ENCODE results near the gene PSMG3. TPM values are rescaled to one million over a fixed set of nuclear protein-coding genes. Genes with fewer than 3 reads are reported as not detected.

PSMG3 gene
- total RNA-seq, 1 donor from 2014 or later = 11.2 TPM

DNA sequence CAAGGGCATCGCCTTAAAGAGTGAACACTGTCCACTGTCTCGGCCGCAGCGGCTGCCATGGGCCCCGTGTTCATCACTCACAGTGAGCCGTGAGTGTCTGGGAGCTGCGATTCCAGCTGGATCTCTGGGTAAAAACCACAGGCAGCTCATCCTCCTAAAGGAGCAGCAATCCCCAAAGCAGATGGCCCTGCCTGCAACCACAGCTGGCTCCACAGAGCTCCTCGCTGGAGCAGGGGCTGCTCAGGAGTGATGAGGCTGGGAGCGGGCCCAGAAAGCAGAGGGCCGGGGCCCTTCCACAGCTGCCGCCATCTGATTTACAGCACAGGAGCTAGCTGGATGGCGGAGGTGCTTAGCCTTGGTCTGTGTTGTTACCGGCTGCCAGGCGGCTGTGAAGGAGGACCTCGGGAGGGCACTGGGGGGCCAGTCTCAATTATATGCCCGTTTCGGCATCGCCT is 7.2 kb downstream of the PSMG3 start:
- no peak for DNase-seq
- no peak overlapping the region for H3K4me3 ChIP-seq
- no peaks in the 10 kb centered on the region for H3K9me3 ChIP-seq (replicated peaks)
- intact Hi-C loops (cut with micrococcal nuclease) = no loop called here
- H3K36me3 ChIP-seq = peaks cover 13% of the 10 kb centered on the region
- peaks cover 11% of the 10 kb centered on the region for H3K27me3 ChIP-seq (ENCODE audit: low read depth)
- peaks cover 12% of the 10 kb centered on the region for H3K4me1 ChIP-seq
- no peak overlapping the region for H3K27ac ChIP-seq (replicated peaks)
- TF ChIP-seq, protein P1, sequence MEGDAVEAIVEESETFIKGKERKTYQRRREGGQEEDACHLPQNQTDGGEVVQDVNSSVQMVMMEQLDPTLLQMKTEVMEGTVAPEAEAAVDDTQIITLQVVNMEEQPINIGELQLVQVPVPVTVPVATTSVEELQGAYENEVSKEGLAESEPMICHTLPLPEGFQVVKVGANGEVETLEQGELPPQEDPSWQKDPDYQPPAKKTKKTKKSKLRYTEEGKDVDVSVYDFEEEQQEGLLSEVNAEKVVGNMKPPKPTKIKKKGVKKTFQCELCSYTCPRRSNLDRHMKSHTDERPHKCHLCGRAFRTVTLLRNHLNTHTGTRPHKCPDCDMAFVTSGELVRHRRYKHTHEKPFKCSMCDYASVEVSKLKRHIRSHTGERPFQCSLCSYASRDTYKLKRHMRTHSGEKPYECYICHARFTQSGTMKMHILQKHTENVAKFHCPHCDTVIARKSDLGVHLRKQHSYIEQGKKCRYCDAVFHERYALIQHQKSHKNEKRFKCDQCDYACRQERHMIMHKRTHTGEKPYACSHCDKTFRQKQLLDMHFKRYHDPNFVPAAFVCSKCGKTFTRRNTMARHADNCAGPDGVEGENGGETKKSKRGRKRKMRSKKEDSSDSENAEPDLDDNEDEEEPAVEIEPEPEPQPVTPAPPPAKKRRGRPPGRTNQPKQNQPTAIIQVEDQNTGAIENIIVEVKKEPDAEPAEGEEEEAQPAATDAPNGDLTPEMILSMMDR (IDR thresholded peaks at IDR 0.05; ENCODE audit: borderline replicate concordance) = no peak

DNA sequence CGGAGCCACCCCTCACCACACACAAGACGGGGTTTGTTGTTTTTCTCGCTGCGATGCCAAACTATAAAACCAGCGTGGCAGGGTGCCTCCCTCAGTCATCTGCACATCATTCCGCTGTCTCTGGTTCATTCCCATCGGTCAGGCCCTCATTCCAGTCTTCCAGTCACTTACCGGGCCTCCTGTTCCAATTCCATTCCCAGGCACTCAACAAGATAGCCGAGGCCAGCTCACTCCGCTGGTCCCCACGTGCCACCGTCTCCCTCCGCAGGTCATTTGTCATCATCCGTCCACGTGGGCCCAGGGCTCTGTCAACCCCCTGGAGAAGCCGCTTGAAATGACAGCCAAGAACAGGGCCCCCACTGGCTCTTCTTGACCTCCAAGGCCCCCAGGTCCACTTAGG is 7.7 kb downstream of the PSMG3 start:
- peaks cover 8% of the 10 kb centered on the region for H3K36me3 ChIP-seq
- no peaks in the 10 kb centered on the region for H3K9me3 ChIP-seq (replicated peaks)
- no peak overlapping the region for H3K27ac ChIP-seq (replicated peaks)
- TF ChIP-seq, protein P1 (IDR thresholded peaks at IDR 0.05; ENCODE audit: borderline replicate concordance) = no peak
- H3K4me3 ChIP-seq = no peak overlapping the region
- peaks cover 12% of the 10 kb centered on the region for H3K4me1 ChIP-seq
- H3K27me3 ChIP-seq (ENCODE audit: low read depth) = peaks cover 11% of the 10 kb centered on the region
- DNase-seq = no peak
- intact Hi-C loops (cut with micrococcal nuclease) = no loop called here

DNA sequence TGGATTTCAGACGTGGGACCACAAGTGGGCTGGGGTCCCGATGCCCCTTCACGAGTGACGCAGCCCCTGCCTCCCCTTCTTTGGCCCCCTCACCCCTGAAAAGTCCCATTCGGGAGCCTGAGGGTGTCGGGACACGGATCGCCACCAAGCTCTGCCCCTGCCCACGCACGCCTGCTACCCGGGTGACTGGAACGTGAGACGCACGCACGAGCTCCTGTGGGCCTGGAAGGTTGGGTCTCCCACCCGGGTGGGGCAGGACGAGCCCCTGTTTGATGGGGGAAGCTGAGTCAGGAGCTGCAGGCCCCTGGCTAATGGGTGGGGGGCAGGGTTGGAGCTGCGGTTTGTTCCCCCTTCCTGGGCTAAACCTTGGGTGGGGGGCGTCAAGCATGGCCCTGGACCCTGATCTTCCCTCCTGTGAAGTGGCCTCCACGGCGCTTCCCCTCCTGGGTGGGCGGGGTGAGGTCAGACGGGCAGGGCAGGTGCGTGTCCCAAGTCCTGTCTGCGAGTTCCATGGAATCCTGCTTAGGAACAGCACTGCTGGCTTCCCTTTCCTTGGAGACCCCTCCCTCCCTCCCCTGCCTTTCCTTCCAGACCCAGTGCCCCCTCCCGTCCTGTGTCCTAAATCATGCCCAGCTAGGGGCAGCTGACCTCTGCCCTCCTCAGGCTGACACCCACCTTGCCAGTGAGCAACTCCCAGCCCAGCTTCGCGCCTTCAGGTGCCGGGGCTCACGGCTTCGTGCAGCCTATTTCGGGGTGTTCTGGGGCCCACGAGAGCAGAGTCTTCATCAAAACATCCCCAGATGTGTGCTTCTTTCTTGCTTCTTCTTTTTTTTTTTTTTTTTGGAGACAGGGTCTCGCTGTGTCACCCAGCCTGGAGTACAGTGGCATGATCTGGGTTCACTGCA is 8.5 kb downstream of the PSMG3 start:
- no peak for DNase-seq
- TF ChIP-seq, protein P1 (IDR thresholded peaks at IDR 0.05; ENCODE audit: borderline replicate concordance) = no peak
- H3K4me3 ChIP-seq = no peak overlapping the region
- H3K4me1 ChIP-seq = peaks cover 14% of the 10 kb centered on the region
- peaks cover 11% of the 10 kb centered on the region for H3K27me3 ChIP-seq (ENCODE audit: low read depth)
- H3K36me3 ChIP-seq = peaks cover 3% of the 10 kb centered on the region
- intact Hi-C loops (cut with micrococcal nuclease) = no loop called here
- H3K9me3 ChIP-seq (replicated peaks) = no peaks in the 10 kb centered on the region
- no peak overlapping the region for H3K27ac ChIP-seq (replicated peaks)

DNA sequence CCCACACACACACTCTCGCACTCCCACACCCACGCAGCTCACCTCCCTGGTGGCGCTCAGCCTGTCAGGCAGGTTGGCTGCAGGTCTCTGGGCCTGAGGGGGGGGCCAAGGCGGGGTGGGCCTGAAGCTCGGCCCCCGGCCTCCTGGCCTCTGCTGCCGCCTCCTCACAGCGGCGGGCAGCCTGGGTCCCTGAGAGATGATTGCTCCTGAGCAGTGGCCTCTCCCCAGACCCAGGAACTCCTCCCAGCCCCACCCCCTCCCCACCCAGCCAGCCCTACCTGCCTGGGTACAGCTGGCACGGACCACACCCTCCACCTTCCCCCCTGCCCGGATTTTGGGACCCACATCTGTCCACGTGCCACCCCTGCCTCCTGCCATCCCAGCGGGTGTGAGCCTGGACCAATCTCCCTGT is 9.2 kb downstream of the PSMG3 start:
- intact Hi-C loops (cut with micrococcal nuclease) = no loop called here
- DNase-seq = no peak
- peaks cover 11% of the 10 kb centered on the region for H3K27me3 ChIP-seq (ENCODE audit: low read depth)
- no peaks in the 10 kb centered on the region for H3K9me3 ChIP-seq (replicated peaks)
- no peak overlapping the region for H3K27ac ChIP-seq (replicated peaks)
- no peak overlapping the region for H3K4me3 ChIP-seq
- peaks cover 3% of the 10 kb centered on the region for H3K36me3 ChIP-seq
- TF ChIP-seq, protein P1 (IDR thresholded peaks at IDR 0.05; ENCODE audit: borderline replicate concordance) = no peak
- peaks cover 21% of the 10 kb centered on the region for H3K4me1 ChIP-seq

DNA sequence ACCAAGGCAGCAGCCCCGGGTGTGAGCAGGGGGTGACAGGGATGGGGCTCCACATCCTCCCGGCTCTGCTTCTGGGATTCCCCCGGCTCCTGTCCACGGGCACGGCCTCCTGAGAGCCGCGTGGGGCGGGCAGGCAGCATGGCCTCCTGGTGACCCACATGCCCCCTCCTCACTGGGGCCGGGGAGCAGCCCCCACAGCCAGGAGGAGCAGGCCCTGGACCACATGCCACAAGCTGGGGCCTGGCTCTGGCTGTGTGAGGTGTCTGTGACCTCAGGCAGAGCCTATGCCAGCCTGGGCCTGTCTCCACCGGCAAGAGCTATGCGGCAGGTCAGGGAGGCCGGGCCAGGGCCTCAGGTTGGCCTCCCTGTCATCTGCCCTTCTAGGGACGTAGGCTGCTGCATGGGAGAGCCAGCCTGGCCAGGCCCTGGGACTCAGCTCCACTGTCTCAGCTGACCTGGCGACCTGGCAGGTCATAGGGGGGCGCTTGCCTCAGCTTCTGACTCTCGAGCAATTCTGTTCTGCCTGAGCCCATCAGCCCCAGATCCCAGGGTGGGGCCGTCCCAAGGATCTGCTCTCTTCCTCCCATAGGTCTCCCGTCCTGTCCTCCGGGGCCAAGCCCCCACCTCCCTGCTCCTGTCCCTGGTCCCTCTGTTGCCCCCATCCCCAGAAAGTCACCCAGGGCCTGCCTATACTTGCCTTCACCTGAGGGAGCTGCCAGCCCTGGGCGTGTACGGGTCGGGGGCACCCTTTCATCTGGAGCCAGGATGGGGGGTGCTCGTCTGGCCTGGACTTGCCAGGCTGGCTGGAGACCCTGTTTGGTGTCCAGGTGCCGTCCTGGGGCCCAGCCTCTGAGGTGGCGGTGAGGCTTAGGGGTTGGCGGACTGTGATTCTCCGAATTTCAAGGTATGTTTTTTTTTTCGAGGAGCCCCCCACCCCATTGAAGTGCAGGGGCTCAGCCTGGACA is 9.9 kb downstream of the PSMG3 start:
- Histone ChIP-seq H3K27me3 (ENCODE audit: low read depth) (peaks cover 11% of the 10 kb centered on the region), H3K4me1 (peaks cover 28% of the 10 kb centered on the region), H3K27ac (replicated peaks) (no peak overlapping the region), H3K36me3 (no peaks in the 10 kb centered on the region), H3K4me3 (no peak overlapping the region), H3K9me3 (replicated peaks) (no peaks in the 10 kb centered on the region)
- intact Hi-C loops (cut with micrococcal nuclease) = no loop called here
- DNase-seq = no peak
- TF ChIP-seq, protein P1 (IDR thresholded peaks at IDR 0.05; ENCODE audit: borderline replicate concordance) = no peak

All from left ventricle myocardium inferior (tissue), 1 donor.